ENCODE measurements around the gene LCE1B.

Gene LCE1B

GRCh38 chr1:152811050-152811449, 721 bp upstream of the LCE1B start:
- Histone ChIP-seq H3K27me3 (ENCODE audit: control insufficient read depth, insufficient read depth, low read length) (no peaks in the 10 kb centered on the region), H3K4me3 (ENCODE audit: low read length) (no peak overlapping the region), H3K9me3 (ENCODE audit: control insufficient read depth, low read length) (no peaks in the 10 kb centered on the region), H3K9ac (ENCODE audit: low read length) (no peak overlapping the region), H3K36me3 (ENCODE audit: control insufficient read depth, insufficient read depth, low read length) (no peaks in the 10 kb centered on the region), H3K4me1 (ENCODE audit: control insufficient read depth, insufficient read depth, low read length) (no peaks in the 10 kb centered on the region)

- Histone ChIP-seq H3K9ac (ENCODE audit: low read length) (no peak overlapping the region), H3K9me3 (ENCODE audit: control insufficient read depth, low read length) (no peaks in the 10 kb centered on the region), H3K36me3 (ENCODE audit: control insufficient read depth, insufficient read depth, low read length) (no peaks in the 10 kb centered on the region), H3K4me1 (ENCODE audit: control insufficient read depth, insufficient read depth, low read length) (no peaks in the 10 kb centered on the region), H3K27me3 (ENCODE audit: control insufficient read depth, insufficient read depth, low read length) (no peaks in the 10 kb centered on the region), H3K4me3 (ENCODE audit: low read length) (no peak overlapping the region)
Measured at GRCh38 chr1:152817309-152817708, 5.5 kb downstream of the LCE1B start.

- no peaks in the 10 kb centered on the region for H3K9me3 ChIP-seq (ENCODE audit: control insufficient read depth, low read length)
- no peak overlapping the region for H3K4me3 ChIP-seq (ENCODE audit: low read length)
- H3K27me3 ChIP-seq (ENCODE audit: control insufficient read depth, insufficient read depth, low read length), result no peaks in the 10 kb centered on the region
- no peaks in the 10 kb centered on the region for H3K4me1 ChIP-seq (ENCODE audit: control insufficient read depth, insufficient read depth, low read length)
- no peak overlapping the region for H3K9ac ChIP-seq (ENCODE audit: low read length)
- no peaks in the 10 kb centered on the region for H3K36me3 ChIP-seq (ENCODE audit: control insufficient read depth, insufficient read depth, low read length)
Measured at GRCh38 chr1:152823294-152823693, 11.5 kb downstream of the LCE1B start.

GRCh38 chr1:152824964-152825363, 13.2 kb downstream of the LCE1B start:
- Histone ChIP-seq H3K27me3 (ENCODE audit: control insufficient read depth, insufficient read depth, low read length) (no peaks in the 10 kb centered on the region), H3K4me3 (ENCODE audit: low read length) (no peak overlapping the region), H3K9ac (ENCODE audit: low read length) (no peak overlapping the region), H3K4me1 (ENCODE audit: control insufficient read depth, insufficient read depth, low read length) (no peaks in the 10 kb centered on the region), H3K36me3 (ENCODE audit: control insufficient read depth, insufficient read depth, low read length) (no peaks in the 10 kb centered on the region), H3K9me3 (ENCODE audit: control insufficient read depth, low read length) (no peaks in the 10 kb centered on the region)

- Histone ChIP-seq H3K36me3 (ENCODE audit: control insufficient read depth, insufficient read depth, low read length) (no peaks in the 10 kb centered on the region), H3K4me3 (ENCODE audit: low read length) (no peak within 1 kb of the TSS), H3K9ac (ENCODE audit: low read length) (no peak within 1 kb of the TSS), H3K9me3 (ENCODE audit: control insufficient read depth, low read length) (no peaks in the 10 kb centered on the region), H3K27me3 (ENCODE audit: control insufficient read depth, insufficient read depth, low read length) (no peaks in the 10 kb centered on the region), H3K4me1 (ENCODE audit: control insufficient read depth, insufficient read depth, low read length) (no peaks in the 10 kb centered on the region)
Measured at GRCh38 chr1:152827173-152827572, 15.4 kb downstream of the LCE1B start, which contains the start of gene LCE1A. Gene LCE1A, plus strand, starts transcription at chr1:152827473. Its CDS starts 0 bp downstream, at chr1:152827473.

- Histone ChIP-seq H3K36me3 (ENCODE audit: control insufficient read depth, insufficient read depth, low read length) (no peaks in the 10 kb centered on the region), H3K27me3 (ENCODE audit: control insufficient read depth, insufficient read depth, low read length) (no peaks in the 10 kb centered on the region), H3K9me3 (ENCODE audit: control insufficient read depth, low read length) (no peaks in the 10 kb centered on the region), H3K9ac (ENCODE audit: low read length) (no peak overlapping the region), H3K4me1 (ENCODE audit: control insufficient read depth, insufficient read depth, low read length) (no peaks in the 10 kb centered on the region), H3K4me3 (ENCODE audit: low read length) (no peak overlapping the region)
Measured at GRCh38 chr1:152836870-152837269, 25.1 kb downstream of the LCE1B start.

GRCh38 chr1:152842556-152842955, 30.8 kb downstream of the LCE1B start, which contains the start of gene LCE6A:
Gene LCE6A, plus strand, starts transcription at chr1:152842856. Its CDS starts 665 bp downstream, at chr1:152843521.
- Histone ChIP-seq H3K9ac (ENCODE audit: low read length) (no peak within 1 kb of the TSS), H3K4me3 (ENCODE audit: low read length) (no peak within 1 kb of the TSS), H3K9me3 (ENCODE audit: control insufficient read depth, low read length) (no peaks in the 10 kb centered on the region), H3K36me3 (ENCODE audit: control insufficient read depth, insufficient read depth, low read length) (no peaks in the 10 kb centered on the region), H3K27me3 (ENCODE audit: control insufficient read depth, insufficient read depth, low read length) (no peaks in the 10 kb centered on the region), H3K4me1 (ENCODE audit: control insufficient read depth, insufficient read depth, low read length) (no peaks in the 10 kb centered on the region)

GRCh38 chr1:152855661-152856060, 43.9 kb downstream of the LCE1B start:
- Histone ChIP-seq H3K4me1 (ENCODE audit: control insufficient read depth, insufficient read depth, low read length) (no peaks in the 10 kb centered on the region), H3K9ac (ENCODE audit: low read length) (no peak overlapping the region), H3K4me3 (ENCODE audit: low read length) (no peak overlapping the region), H3K36me3 (ENCODE audit: control insufficient read depth, insufficient read depth, low read length) (no peaks in the 10 kb centered on the region), H3K27me3 (ENCODE audit: control insufficient read depth, insufficient read depth, low read length) (no peaks in the 10 kb centered on the region), H3K9me3 (ENCODE audit: control insufficient read depth, low read length) (no peaks in the 10 kb centered on the region)

GRCh38 chr1:152858062-152858461, 46.3 kb downstream of the LCE1B start:
- H3K4me1 ChIP-seq (ENCODE audit: control insufficient read depth, insufficient read depth, low read length), result no peaks in the 10 kb centered on the region
- no peaks in the 10 kb centered on the region for H3K9me3 ChIP-seq (ENCODE audit: control insufficient read depth, low read length)
- H3K9ac ChIP-seq (ENCODE audit: low read length), result no peak overlapping the region
- no peak overlapping the region for H3K4me3 ChIP-seq (ENCODE audit: low read length)
- H3K27me3 ChIP-seq (ENCODE audit: control insufficient read depth, insufficient read depth, low read length), result no peaks in the 10 kb centered on the region
- H3K36me3 ChIP-seq (ENCODE audit: control insufficient read depth, insufficient read depth, low read length), result no peaks in the 10 kb centered on the region

- no peaks in the 10 kb centered on the region for H3K9me3 ChIP-seq (ENCODE audit: control insufficient read depth, low read length)
- no peak within 1 kb of the TSS for H3K4me3 ChIP-seq (ENCODE audit: low read length)
- no peak within 1 kb of the TSS for H3K9ac ChIP-seq (ENCODE audit: low read length)
- no peaks in the 10 kb centered on the region for H3K4me1 ChIP-seq (ENCODE audit: control insufficient read depth, insufficient read depth, low read length)
- H3K27me3 ChIP-seq (ENCODE audit: control insufficient read depth, insufficient read depth, low read length), result no peaks in the 10 kb centered on the region
- H3K36me3 ChIP-seq (ENCODE audit: control insufficient read depth, insufficient read depth, low read length), result no peaks in the 10 kb centered on the region
Measured at GRCh38 chr1:152859696-152860095, 47.9 kb downstream of the LCE1B start, which contains the start of gene LCE7A. Gene LCE7A, plus strand, starts transcription at chr1:152859996. Its CDS starts 702 bp downstream, at chr1:152860698.

GRCh38 chr1:152860129-152860528, 48.4 kb downstream of the LCE1B start:
- Histone ChIP-seq H3K4me1 (ENCODE audit: control insufficient read depth, insufficient read depth, low read length) (no peaks in the 10 kb centered on the region), H3K9me3 (ENCODE audit: control insufficient read depth, low read length) (no peaks in the 10 kb centered on the region), H3K9ac (ENCODE audit: low read length) (no peak overlapping the region), H3K36me3 (ENCODE audit: control insufficient read depth, insufficient read depth, low read length) (no peaks in the 10 kb centered on the region), H3K4me3 (ENCODE audit: low read length) (no peak overlapping the region), H3K27me3 (ENCODE audit: control insufficient read depth, insufficient read depth, low read length) (no peaks in the 10 kb centered on the region)

- Histone ChIP-seq H3K27me3 (ENCODE audit: control insufficient read depth, insufficient read depth, low read length) (no peaks in the 10 kb centered on the region), H3K4me1 (ENCODE audit: control insufficient read depth, insufficient read depth, low read length) (no peaks in the 10 kb centered on the region), H3K36me3 (ENCODE audit: control insufficient read depth, insufficient read depth, low read length) (no peaks in the 10 kb centered on the region), H3K4me3 (ENCODE audit: low read length) (no peak overlapping the region), H3K9ac (ENCODE audit: low read length) (no peak overlapping the region), H3K9me3 (ENCODE audit: control insufficient read depth, low read length) (no peaks in the 10 kb centered on the region)
Measured at GRCh38 chr1:152861374-152861773, 49.6 kb downstream of the LCE1B start.
